SK-N-SH treated with all-trans-retinoic acid at 6 μM for 48 hours (cell line): ENCODE measurements around the gene PLET1.

Source experiments
- ATAC-seq: fragments of 200-7000 bp; cut with Tn5 transposase; 3 replicates; pipeline ENCODE4 v1.9.1; 2020; ENCODE audit warnings: mild to moderate bottlenecking, moderate library complexity
- ARNTL ChIP-seq: fragments of 450-650 bp; formaldehyde crosslinking; IDR thresholded peaks from 2 replicates; pipeline ENCODE4 v1.5.0; 2020; ENCODE audit warnings: low read depth, mild to moderate bottlenecking, moderate library complexity, borderline replicate concordance
- BACH2 ChIP-seq: fragments of 250-450 bp; sonication (Bioruptor Pico); IDR thresholded peaks from 2 replicates; pipeline ENCODE4 v1.9.0; 2021; ENCODE audit warnings: mild to moderate bottlenecking, borderline replicate concordance
- CREB5 ChIP-seq: fragments of 250-450 bp; sonication (Bioruptor Pico); IDR thresholded peaks from 2 replicates; pipeline ENCODE4 v1.5.1; 2020; ENCODE audit warnings: low read depth, mild to moderate bottlenecking, moderate library complexity
- CSDC2 ChIP-seq: fragments of 250-450 bp; sonication (Bioruptor Pico); IDR thresholded peaks from 2 replicates; pipeline ENCODE4 v1.5.0; 2020; ENCODE audit warnings: mild to moderate bottlenecking, moderate library complexity
- CSRNP3 ChIP-seq: fragments of 250-450 bp; sonication (Bioruptor Pico); IDR thresholded peaks from 2 replicates; pipeline ENCODE4 v1.5.1; 2021; ENCODE audit warnings: mild to moderate bottlenecking, moderate library complexity
- ESRRG ChIP-seq: fragments of 250-450 bp; sonication (Bioruptor Pico); IDR thresholded peaks from 2 replicates; pipeline ENCODE4 v1.6.1; 2021; ENCODE audit warnings: mild to moderate bottlenecking
- GLIS3 ChIP-seq: fragments of 250-450 bp; sonication (Bioruptor Pico); IDR thresholded peaks from 2 replicates; pipeline ENCODE4 v1.5.0; 2020; ENCODE audit warnings: mild to moderate bottlenecking, moderate library complexity
- ISL1 ChIP-seq: fragments of 250-450 bp; sonication (Bioruptor Pico); IDR thresholded peaks from 2 replicates; pipeline ENCODE4 v2.1.2; 2022; ENCODE audit warnings: mild to moderate bottlenecking, moderate library complexity
- OSR1 ChIP-seq: fragments of 250-450 bp; sonication (Bioruptor Pico); IDR thresholded peaks from 2 replicates; pipeline ENCODE4 v1.8.0; 2022; ENCODE audit warnings: moderate library complexity, mild to moderate bottlenecking, inconsistent platforms
- PATZ1 ChIP-seq: fragments of 250-450 bp; sonication (Bioruptor Pico); IDR thresholded peaks from 2 replicates; pipeline ENCODE4 v1.8.0; 2020; ENCODE audit warnings: mild to moderate bottlenecking, moderate library complexity, borderline replicate concordance
- POU6F1 ChIP-seq: fragments of 250-450 bp; sonication (Bioruptor Pico); IDR thresholded peaks from 2 replicates; pipeline ENCODE4 v1.8.0; 2021; ENCODE audit warnings: low read depth, mild to moderate bottlenecking, moderate library complexity, borderline replicate concordance
- PPARA ChIP-seq: fragments of 250-450 bp; sonication (Bioruptor Pico); IDR thresholded peaks from 2 replicates; pipeline ENCODE4 v1.5.0; 2020; ENCODE audit warnings: mild to moderate bottlenecking, borderline replicate concordance
- RARB ChIP-seq: fragments of 250-450 bp; sonication (Bioruptor Pico); IDR thresholded peaks from 2 replicates; pipeline ENCODE4 v1.8.0; 2021; ENCODE audit warnings: mild to moderate bottlenecking, moderate library complexity
- SNAI2 ChIP-seq: fragments of 250-450 bp; sonication (Bioruptor Pico); IDR thresholded peaks from 2 replicates; pipeline ENCODE4 v1.5.0; 2020; ENCODE audit warnings: mild to moderate bottlenecking, moderate library complexity
- TCF4 ChIP-seq: fragments of 250-450 bp; sonication (Bioruptor Pico); IDR thresholded peaks from 2 replicates; pipeline ENCODE4 v1.8.0; 2021; ENCODE audit warnings: mild to moderate bottlenecking, moderate library complexity, borderline replicate concordance
- TOX ChIP-seq: fragments of 250-450 bp; sonication (Bioruptor Pico); IDR thresholded peaks from 2 replicates; pipeline ENCODE4 v1.8.0; 2021; ENCODE audit warnings: mild to moderate bottlenecking, moderate library complexity, borderline replicate concordance
- TSHZ2 ChIP-seq: fragments of 250-450 bp; sonication (Bioruptor Pico); IDR thresholded peaks from 2 replicates; pipeline ENCODE4 v1.5.0; 2020; ENCODE audit warnings: mild to moderate bottlenecking, moderate library complexity
- ZFP3 ChIP-seq: fragments of 250-450 bp; sonication (Bioruptor Pico); IDR thresholded peaks from 2 replicates; pipeline ENCODE4 v1.5.0; 2020; ENCODE audit warnings: mild to moderate bottlenecking, moderate library complexity
- ZFP30 ChIP-seq: fragments of 450-650 bp; formaldehyde crosslinking; IDR thresholded peaks from 2 replicates; pipeline ENCODE4 v1.5.0; 2022; ENCODE audit warnings: mild to moderate bottlenecking, moderate library complexity
- ZNF565 ChIP-seq: fragments of 450-650 bp; formaldehyde crosslinking; conservative IDR thresholded peaks from 2 replicates; pipeline ENCODE4 v1.5.0; 2020; ENCODE audit warnings: low read depth, mild to moderate bottlenecking, moderate library complexity
- ZNF70 ChIP-seq: fragments of 450-650 bp; formaldehyde crosslinking; IDR thresholded peaks from 2 replicates; pipeline ENCODE4 v1.5.0; 2020; ENCODE audit warnings: mild to moderate bottlenecking, moderate library complexity
- ZNF8 ChIP-seq: fragments of 450-650 bp; formaldehyde crosslinking; IDR thresholded peaks from 2 replicates; pipeline ENCODE4 v1.5.0; 2020; ENCODE audit warnings: mild to moderate bottlenecking, moderate library complexity

Gene PLET1

GRCh38 chr11:112255067-112255720, 5.5 kb downstream of the PLET1 start:
- no peak for TF ChIP-seq ZFP3 (CRISPR knock-in tag)
- no peak for TF ChIP-seq SNAI2 (CRISPR knock-in tag)
- TF ChIP-seq CREB5 (CRISPR knock-in tag): no peak
- TF ChIP-seq RARB (CRISPR knock-in tag): no peak
- TF ChIP-seq ZNF565 (CRISPR knock-in tag): no peak
- TF ChIP-seq OSR1 (CRISPR knock-in tag): no peak
- no peak for TF ChIP-seq ZNF8
- TF ChIP-seq TOX (CRISPR knock-in tag): no peak
- TF ChIP-seq ARNTL (CRISPR knock-in tag): no peak
- TF ChIP-seq BACH2 (CRISPR knock-in tag): no peak
- TF ChIP-seq ZNF70 (CRISPR knock-in tag): no peak
- no peak for TF ChIP-seq TCF4 (CRISPR knock-in tag)
- TF ChIP-seq PATZ1 (CRISPR knock-in tag): no peak
- TF ChIP-seq ISL1 (CRISPR knock-in tag): no peak
- no peak for TF ChIP-seq POU6F1
- no peak for TF ChIP-seq PPARA (CRISPR knock-in tag)
- TF ChIP-seq GLIS3 (CRISPR knock-in tag): no peak
- TF ChIP-seq CSRNP3 (CRISPR knock-in tag): no peak
- TF ChIP-seq ZFP30 (CRISPR knock-in tag): no peak
- TF ChIP-seq, all 23 proteins: peak for 0
- ATAC-seq: peak; percentile 38

GRCh38 chr11:112253605-112254242, 6.9 kb downstream of the PLET1 start:
- no peak for ATAC-seq
- TF ChIP-seq TCF4 (CRISPR knock-in tag): no peak
- TF ChIP-seq CSRNP3 (CRISPR knock-in tag): no peak
- TF ChIP-seq ZFP3 (CRISPR knock-in tag): no peak
- no peak for TF ChIP-seq CSDC2 (CRISPR knock-in tag)
- TF ChIP-seq ZNF565 (CRISPR knock-in tag): no peak
- TF ChIP-seq PATZ1 (CRISPR knock-in tag): no peak
- TF ChIP-seq TOX (CRISPR knock-in tag): no peak
- TF ChIP-seq TSHZ2 (CRISPR knock-in tag): no peak
- no peak for TF ChIP-seq ARNTL (CRISPR knock-in tag)
- TF ChIP-seq CREB5 (CRISPR knock-in tag): no peak
- no peak for TF ChIP-seq ISL1 (CRISPR knock-in tag)
- TF ChIP-seq SNAI2 (CRISPR knock-in tag): no peak
- no peak for TF ChIP-seq PPARA (CRISPR knock-in tag)
- TF ChIP-seq ZNF8: no peak
- TF ChIP-seq GLIS3 (CRISPR knock-in tag): no peak
- TF ChIP-seq ESRRG: no peak
- TF ChIP-seq ZNF70 (CRISPR knock-in tag): no peak
- no peak for TF ChIP-seq BACH2 (CRISPR knock-in tag)
